GM12878 (cell line): ENCODE data around the gene HINT3. TPM values are rescaled to one million over a fixed set of nuclear protein-coding genes. Genes with fewer than 3 reads are reported as not detected.

Experiments
- ATAC-seq: fragments of 200-7000 bp; cut with Tn5 transposase; 3 replicates; pipeline ENCODE4 v1.9.1; 2020; ENCODE audit warnings: mild to moderate bottlenecking, moderate library complexity
- BruUV-seq: library from RNA; stranded (reverse); fragments of 400-500 nt; replicated peaks from 2 replicates; lab custom pipeline; 2021; lab: Mats Ljungman, UMichigan
- CTCF ChIA-PET: fragments of 300-600 bp; sonication (Branson Sonifier 250); formaldehyde crosslinking; extraction: SDS; loops from one replicate; lab custom pipeline; 2021; ENCODE audit warnings: inconsistent platforms; lab: Yijun Ruan, JAX
- POLR2A ChIA-PET: fragments of 350-600 bp; formaldehyde crosslinking; extraction: SDS; loops from one replicate; lab custom pipeline; 2021; ENCODE audit warnings: inconsistent platforms; lab: Charles Lee
- RAD21 ChIA-PET: fragments of 300-600 bp; sonication (Branson Sonifier 250); formaldehyde crosslinking; loops from one replicate; lab custom pipeline; 2023; ENCODE audit warnings: antibody characterized with exemption; ENCODE audit not compliant: unreplicated experiment; lab: Charles Lee
- SMC1A ChIA-PET: fragments of 300-600 bp; sonication (Branson Sonifier 250); formaldehyde crosslinking; loops from one replicate; lab custom pipeline; 2023; ENCODE audit not compliant: unreplicated experiment, uncharacterized antibody; lab: Charles Lee
- DNase-seq: peaks from one replicate; pipeline ENCODE4 v3.0.0-alpha.2; 2011; ENCODE audit warnings: low read depth, low spot score
- FAIRE-seq: peaks from 3 replicates; lab custom pipeline; 2011; peaks lifted over from hg19 to GRCh38; lab: Jason Lieb, UNC
- H2AFZ ChIP-seq: 2 replicates; pipeline ENCODE4 v1.6.0; 2011; ENCODE audit warnings: low read depth, low read length, control low read depth; ENCODE audit not compliant: control insufficient read depth
- H3K27ac ChIP-seq: 2 replicates; pipeline ENCODE4 v1.5.1; 2011; ENCODE audit warnings: control low read depth; ENCODE audit not compliant: control insufficient read depth, insufficient read depth
- H3K27me3 ChIP-seq, 2 experiments: replicated peaks in 1 of 2; 2 replicates each; pipeline versions ENCODE4 v1.6.0 to v1.6.1; 2011; ENCODE audit warnings: low read length in 1 of 2; ENCODE audit not compliant: control insufficient read depth in 2 of 2, insufficient read depth in 2 of 2
- H3K36me3 ChIP-seq, 2 experiments: 2 replicates each; pipeline ENCODE4 v1.5.1; 2011; ENCODE audit warnings: low read length in 1 of 2; ENCODE audit not compliant: control insufficient read depth in 2 of 2, insufficient read depth in 2 of 2
- H3K4me1 ChIP-seq: 2 replicates; pipeline ENCODE4 v1.6.1; 2011; ENCODE audit warnings: mild to moderate bottlenecking, low read length, moderate library complexity, mixed read lengths; ENCODE audit not compliant: control insufficient read depth, insufficient read depth
- H3K4me2 ChIP-seq: 2 replicates; pipeline ENCODE4 v1.6.0; 2011; ENCODE audit warnings: control low read depth; ENCODE audit not compliant: control insufficient read depth, insufficient read depth
- H3K4me3 ChIP-seq: fragments of 200-600 bp; sonication (generic); 2 replicates; pipeline ENCODE4 v1.5.1; 2016
- H3K79me2 ChIP-seq: 2 replicates; pipeline ENCODE4 v1.6.0; 2011; ENCODE audit warnings: low read length; ENCODE audit not compliant: control insufficient read depth, insufficient read depth
- H3K9ac ChIP-seq: 2 replicates; pipeline ENCODE4 v1.8.0; 2011; ENCODE audit warnings: low read length, control low read depth, mixed read lengths; ENCODE audit not compliant: control insufficient read depth, insufficient read depth
- H3K9me3 ChIP-seq: replicated peaks from 3 replicates; pipeline ENCODE4 v1.5.1; 2011; ENCODE audit warnings: mild to moderate bottlenecking, low read length; ENCODE audit not compliant: control insufficient read depth, insufficient read depth
- H4K20me1 ChIP-seq: 2 replicates; pipeline ENCODE4 v1.6.0; 2011; ENCODE audit not compliant: control insufficient read depth, insufficient read depth
- BCL3 ChIP-seq: IDR thresholded peaks from 2 replicates; pipeline ENCODE4 v1.6.1; 2011; ENCODE audit warnings: borderline replicate concordance, low read depth, mild to moderate bottlenecking, moderate library complexity, low read length; ENCODE audit not compliant: insufficient read depth, poor library complexity, severe bottlenecking
- BCLAF1 ChIP-seq: fragments of 450-650 bp; IDR thresholded peaks from 2 replicates; pipeline ENCODE4 v1.6.1; 2017; ENCODE audit warnings: antibody characterized with exemption, mild to moderate bottlenecking, moderate library complexity
- CTCF ChIP-seq, 3 experiments: IDR thresholded peaks in 2 of 3; conservative IDR thresholded peaks in 1 of 3; 2 replicates each; pipeline ENCODE4 v1.5.1; 2011; ENCODE audit warnings: low read depth in 3 of 3, low read length in 3 of 3, mild to moderate bottlenecking in 3 of 3, control low read depth in 2 of 3, moderate library complexity in 2 of 3, inconsistent platforms in 1 of 3, mixed read lengths in 1 of 3; ENCODE audit not compliant: control insufficient read depth in 2 of 3, insufficient read depth in 1 of 3; ENCODE audit errors: extremely low read depth in 1 of 3
- HDAC2 ChIP-seq: fragments of 200-600 bp; sonication (generic); IDR thresholded peaks from 2 replicates; pipeline ENCODE4 v1.6.1; 2017
- LARP7 ChIP-seq: fragments of 450-650 bp; IDR thresholded peaks from 2 replicates; pipeline ENCODE4 v1.6.1; 2017; ENCODE audit warnings: mild to moderate bottlenecking
- MEF2A ChIP-seq: IDR thresholded peaks from 2 replicates; pipeline ENCODE4 v1.6.1; 2011; ENCODE audit warnings: low read depth, mild to moderate bottlenecking, low read length, moderate library complexity; ENCODE audit not compliant: insufficient read depth
- NR2F1 ChIP-seq: fragments of 450-650 bp; conservative IDR thresholded peaks from 2 replicates; pipeline ENCODE4 v1.6.1; 2017; ENCODE audit warnings: mild to moderate bottlenecking
- POLR2AphosphoS2 ChIP-seq: IDR thresholded peaks from 2 replicates; pipeline ENCODE4 v1.6.1; 2011; ENCODE audit warnings: low read depth, mild to moderate bottlenecking, low read length, improper control_type of control experiment, moderate library complexity
- STAT1 ChIP-seq: fragments of 450-650 bp; conservative IDR thresholded peaks from 2 replicates; pipeline ENCODE4 v1.6.1; 2014; ENCODE audit warnings: antibody characterized with exemption, mild to moderate bottlenecking
- ZNF622 ChIP-seq: fragments of 450-650 bp; IDR thresholded peaks from 2 replicates; pipeline ENCODE4 v1.6.1; 2017; ENCODE audit warnings: mild to moderate bottlenecking, inconsistent platforms
- ZNF687 ChIP-seq: fragments of 450-650 bp; IDR thresholded peaks from 2 replicates; pipeline ENCODE4 v1.6.1; 2017; ENCODE audit warnings: mild to moderate bottlenecking, moderate library complexity
- WGBS: methylation state at CpG from one replicate; pipeline ENCODE4 v1.1.6; 2016; ENCODE audit warnings: low lambda C conversion rate; ENCODE audit not compliant: insufficient replicate concordance, insufficient coverage; ENCODE audit errors: missing lambda C conversion rate; 5-methylcytosine and 5-hydroxymethylcytosine counted together
- in situ Hi-C: fragments of 300-500 bp; cut with MboI; formaldehyde crosslinking; loops from 9 replicates; pipeline ENCODE4 v1.14.3; 2018; ENCODE audit warnings: mixed read lengths
- intact Hi-C: fragments of 100-400 bp; cut with micrococcal nuclease; formaldehyde crosslinking; loops from one replicate; pipeline ENCODE4 v1.14.2; 2022; ENCODE audit not compliant: unreplicated experiment
- polyA plus RNA-seq, 11 experiments: library from polyadenylated mRNA; depleted of rRNA in 4 of 11; unstranded in 6 of 11; stranded (reverse) in 5 of 11; fragments of >200 nt; fragmentation: Nextera tagmentation in 4 of 11; fragmentation: Illumina TruSeq in 1 of 11; extraction: Ambion mirVana in 4 of 11; extraction: Trizol in 1 of 11; gene quantifications; 1 replicate in 1 of 11; 2 replicates in 10 of 11; pipeline versions ENCODE4 v1.2.1 to v1.2.3, GENCODE V29; 2011 to 2016; ENCODE audit warnings: inconsistent platforms in 2 of 11, missing spikeins in 2 of 11, low read depth in 1 of 11
- total RNA-seq, 4 experiments: library from RNA; depleted of rRNA in 3 of 4; stranded (reverse); fragments of >200 nt in 3 of 4; fragmentation: Illumina TruSeq in 1 of 4; extraction: Trizol in 1 of 4; gene quantifications; 2 replicates each; pipeline versions ENCODE4 v1.2.1 to v1.2.3, GENCODE V29; 2013 to 2021

Gene HINT3
- total and polyA plus RNA-seq, 10 of the 15 experiments (the other 5 are each of a cell fraction or from before 2014, with no cell fraction given) = 0.72 to 9.1 (median 5.4) TPM

- Histone ChIP-seq H3K79me2 (peaks cover 15% of the 10 kb centered on the region), H2AFZ (no peak overlapping the region), H3K9ac (no peak overlapping the region), H3K4me1 (peaks cover 5% of the 10 kb centered on the region; the same call in 1 of the 2 replicates), H4K20me1 (no peaks in the 10 kb centered on the region), H3K9me3 (no peaks in the 10 kb centered on the region), H3K4me3 (no peak overlapping the region), H3K27me3 (no peaks in the 10 kb centered on the region), H3K27ac (no peak overlapping the region), H3K36me3 (no peaks in the 10 kb centered on the region), H3K4me2 (no peak overlapping the region)
- intact Hi-C loops (no loop called here), in situ Hi-C loops (no loop called here)
- ChIA-PET RAD21 (interaction anchor here (0.7 to 1.2 kb wide), 3 partner anchors 24 to 200 kb away, joined by 3 read pairs; no protein-coding TSS in a partner anchor), SMC1A (interaction anchor here (0.6 to 2.3 kb wide), 4 partner anchors 13 to 374 kb away, joined by 3 to 14 read pairs (median 3); no protein-coding TSS in a partner anchor), CTCF (interaction anchor here (0.7 to 2.1 kb wide), 7 partner anchors 11 to 203 kb away, joined by 3 to 7 read pairs (median 3); no protein-coding TSS in a partner anchor), POLR2A (interaction anchor here (0.5 kb wide), 1 partner anchor 193 kb away, joined by 3 read pairs; no protein-coding TSS in a partner anchor)
- DNase-seq (no peak), ATAC-seq (no peak), FAIRE-seq (no peak)
- TF ChIP-seq BCLAF1 (no peak), NR2F1 (no peak), ZNF687 (no peak), HDAC2 (no peak), MEF2A (no peak), LARP7 (no peak), STAT1 (no peak), CTCF (IDR thresholded peaks at IDR 0.05 in 2 of 3, conservative IDR thresholded peaks at IDR 0.05 in 1 of 3; ENCODE audit: control insufficient read depth in 2 of 3, extremely low read depth in 1 of 3, insufficient read depth in 1 of 3, low read depth in 3 of 3, low read length in 3 of 3) (no peak), POLR2AphosphoS2 (no peak), BCL3 (no peak), ZNF622 (no peak)
- no TSS peak for BruUV-seq
- 75% methylated on average over 2 of the region's 2 CpGs for WGBS
Measured at GRCh38 chr6:125981571-125982185, 25.1 kb downstream of the HINT3 start.
